ENCODE data around the gene PRRC2C. TPM values are rescaled to one million over a fixed set of nuclear protein-coding genes. Genes with fewer than 3 reads are reported as not detected.
A peak's percentile ranks its signal among the peaks of the same experiment; 100 is the strongest.

Gene PRRC2C
- total RNA-seq, 2 experiments from 2014 or later = 357 to 387 TPM

GRCh38 chr1:171507435-171507834, 22.1 kb downstream of the PRRC2C start:
- Histone ChIP-seq H3K36me3 (ENCODE audit: insufficient read depth, low read length) (peaks cover 9% of the 10 kb centered on the region), H3K27me3 (ENCODE audit: control insufficient read depth in 1 of 2, insufficient read depth in 2 of 2, low read length in 2 of 2) (no peaks in the 10 kb centered on the region), H3K4me1 (ENCODE audit: insufficient read depth, low read length) (peaks cover 43% of the 10 kb centered on the region), H3K9me3 (ENCODE audit: control insufficient read depth in 1 of 2, insufficient read depth in 1 of 2, low read length in 2 of 2) (no peaks in the 10 kb centered on the region), H3K4me3 (ENCODE audit: low read length) (no peak overlapping the region), H3K27ac (ENCODE audit: low read depth in 1 of 2, low read length in 2 of 2) (no peak overlapping the region)
- no peak for DNase-seq
- Mint-ChIP-seq H3K9me3 (no peaks in the 10 kb centered on the region), H3K36me3 (ENCODE audit: low read depth) (peaks cover 29% of the 10 kb centered on the region), H3K4me1 (ENCODE audit: low read depth) (peaks cover 95% of the 10 kb centered on the region), H3K4me3 (peak overlapping the region; percentile 63), H3K27ac (peak overlapping the region; percentile 8), H3K27me3 (no peaks in the 10 kb centered on the region)
- ChIA-PET POLR2A (interaction anchor here (1.9 kb wide), 1 partner anchor 22 kb away, joined by 11 read pairs; the partner anchor contains the start of gene PRRC2C), CTCF (interaction anchor here (3.5 kb wide), 1 partner anchor 22 kb away, joined by 25 read pairs; the partner anchor contains the start of gene PRRC2C)
- TF ChIP-seq, protein P1, sequence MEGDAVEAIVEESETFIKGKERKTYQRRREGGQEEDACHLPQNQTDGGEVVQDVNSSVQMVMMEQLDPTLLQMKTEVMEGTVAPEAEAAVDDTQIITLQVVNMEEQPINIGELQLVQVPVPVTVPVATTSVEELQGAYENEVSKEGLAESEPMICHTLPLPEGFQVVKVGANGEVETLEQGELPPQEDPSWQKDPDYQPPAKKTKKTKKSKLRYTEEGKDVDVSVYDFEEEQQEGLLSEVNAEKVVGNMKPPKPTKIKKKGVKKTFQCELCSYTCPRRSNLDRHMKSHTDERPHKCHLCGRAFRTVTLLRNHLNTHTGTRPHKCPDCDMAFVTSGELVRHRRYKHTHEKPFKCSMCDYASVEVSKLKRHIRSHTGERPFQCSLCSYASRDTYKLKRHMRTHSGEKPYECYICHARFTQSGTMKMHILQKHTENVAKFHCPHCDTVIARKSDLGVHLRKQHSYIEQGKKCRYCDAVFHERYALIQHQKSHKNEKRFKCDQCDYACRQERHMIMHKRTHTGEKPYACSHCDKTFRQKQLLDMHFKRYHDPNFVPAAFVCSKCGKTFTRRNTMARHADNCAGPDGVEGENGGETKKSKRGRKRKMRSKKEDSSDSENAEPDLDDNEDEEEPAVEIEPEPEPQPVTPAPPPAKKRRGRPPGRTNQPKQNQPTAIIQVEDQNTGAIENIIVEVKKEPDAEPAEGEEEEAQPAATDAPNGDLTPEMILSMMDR (IDR thresholded peaks at IDR 0.05) = no peak
- ATAC-seq (ENCODE audit: poor library complexity) = no peak
- intact Hi-C loops (cut with DNase I, micrococcal nuclease) = no loop called here

GRCh38 chr1:171509191-171509590, 23.9 kb downstream of the PRRC2C start:
- ChIA-PET CTCF (interaction anchor here (3.5 kb wide), 1 partner anchor 23 kb away, joined by 25 read pairs; the partner anchor contains the start of gene PRRC2C), POLR2A (interaction anchor here (1.0 to 1.7 kb wide), 2 partner anchors 13 to 23 kb away, joined by 4 to 11 read pairs; partner anchors contain the start of gene PRRC2C)
- no peaks in the 10 kb centered on the region for H3K9me3 Mint-ChIP-seq
- H3K27me3 Mint-ChIP-seq = no peaks in the 10 kb centered on the region
- H3K4me3 Mint-ChIP-seq = peak overlapping the region; percentile 74
- intact Hi-C loops (cut with DNase I, micrococcal nuclease) = no loop called here
- no peak overlapping the region for H3K4me3 ChIP-seq (ENCODE audit: low read length)
- no peaks in the 10 kb centered on the region for H3K27me3 ChIP-seq (ENCODE audit: control insufficient read depth in 1 of 2, insufficient read depth in 2 of 2, low read length in 2 of 2)
- H3K36me3 Mint-ChIP-seq (ENCODE audit: low read depth) = peaks cover 30% of the 10 kb centered on the region
- ATAC-seq (ENCODE audit: poor library complexity) = no peak
- H3K4me1 ChIP-seq (ENCODE audit: insufficient read depth, low read length) = peaks cover 30% of the 10 kb centered on the region
- peaks cover 16% of the 10 kb centered on the region for H3K36me3 ChIP-seq (ENCODE audit: insufficient read depth, low read length)
- H3K4me1 Mint-ChIP-seq (ENCODE audit: low read depth) = peaks cover 95% of the 10 kb centered on the region
- H3K9me3 ChIP-seq (ENCODE audit: control insufficient read depth in 1 of 2, insufficient read depth in 1 of 2, low read length in 2 of 2) = no peaks in the 10 kb centered on the region
- TF ChIP-seq, protein P1 (IDR thresholded peaks at IDR 0.05) = no peak
- DNase-seq = no peak
- H3K27ac ChIP-seq (ENCODE audit: low read depth in 1 of 2, low read length in 2 of 2) = no peak overlapping the region
- H3K27ac Mint-ChIP-seq = no peak overlapping the region

DNA sequence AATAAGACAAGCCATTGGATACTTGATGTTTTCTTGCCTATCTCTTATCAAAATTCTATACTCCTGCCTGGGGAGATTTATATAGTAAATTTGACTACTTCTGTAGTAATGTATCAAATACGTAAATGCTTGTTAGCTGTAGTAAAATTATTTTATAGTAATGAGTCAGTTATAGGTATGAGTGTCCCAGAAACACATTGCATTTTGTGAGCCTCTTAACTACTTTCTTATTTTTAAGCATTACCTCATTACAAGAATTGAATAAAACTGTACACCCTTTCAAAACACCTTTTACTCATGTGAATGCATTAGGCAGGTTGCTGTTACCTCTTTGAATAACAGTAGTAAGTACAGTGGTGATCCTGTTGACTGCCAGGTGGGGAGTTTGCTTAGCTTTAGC, 28.4 kb downstream of the PRRC2C start:
- H3K27me3 ChIP-seq (ENCODE audit: control insufficient read depth in 1 of 2, insufficient read depth in 2 of 2, low read length in 2 of 2) = no peaks in the 10 kb centered on the region
- peaks cover 58% of the 10 kb centered on the region for H3K4me1 Mint-ChIP-seq (ENCODE audit: low read depth)
- H3K9me3 Mint-ChIP-seq = no peaks in the 10 kb centered on the region
- H3K27ac Mint-ChIP-seq = no peak overlapping the region
- no peaks in the 10 kb centered on the region for H3K27me3 Mint-ChIP-seq
- H3K36me3 Mint-ChIP-seq (ENCODE audit: low read depth) = peaks cover 70% of the 10 kb centered on the region
- POLR2A ChIA-PET = no interaction called here
- intact Hi-C loops (cut with DNase I, micrococcal nuclease) = loop anchor here in 1 of 2 experiments (2.0 kb wide), 1 partner anchor 29 kb away; the partner anchor contains the start of gene PRRC2C
- CTCF ChIA-PET = interaction anchor here (3.8 kb wide), 1 partner anchor 29 kb away, joined by 25 read pairs; the partner anchor contains the start of gene PRRC2C
- no peak overlapping the region for H3K4me3 Mint-ChIP-seq
- H3K4me1 ChIP-seq (ENCODE audit: insufficient read depth, low read length) = peaks cover 14% of the 10 kb centered on the region
- H3K36me3 ChIP-seq (ENCODE audit: insufficient read depth, low read length) = peaks cover 61% of the 10 kb centered on the region
- no peak overlapping the region for H3K27ac ChIP-seq (ENCODE audit: low read depth in 1 of 2, low read length in 2 of 2)
- no peak overlapping the region for H3K4me3 ChIP-seq (ENCODE audit: low read length)
- ATAC-seq (ENCODE audit: poor library complexity) (no peak), DNase-seq (no peak)
- TF ChIP-seq, protein P1 (IDR thresholded peaks at IDR 0.05) = no peak
- H3K9me3 ChIP-seq (ENCODE audit: control insufficient read depth in 1 of 2, insufficient read depth in 1 of 2, low read length in 2 of 2) = no peaks in the 10 kb centered on the region

Data from CD4-positive, alpha-beta T cell (primary cell).